ENCODE data around the gene SYNRG. TPM values are rescaled to one million over a fixed set of nuclear protein-coding genes. Genes with fewer than 3 reads are reported as not detected.

SYNRG gene
- total RNA-seq, 1 donor from 2014 or later, result 10.4 TPM

DNA sequence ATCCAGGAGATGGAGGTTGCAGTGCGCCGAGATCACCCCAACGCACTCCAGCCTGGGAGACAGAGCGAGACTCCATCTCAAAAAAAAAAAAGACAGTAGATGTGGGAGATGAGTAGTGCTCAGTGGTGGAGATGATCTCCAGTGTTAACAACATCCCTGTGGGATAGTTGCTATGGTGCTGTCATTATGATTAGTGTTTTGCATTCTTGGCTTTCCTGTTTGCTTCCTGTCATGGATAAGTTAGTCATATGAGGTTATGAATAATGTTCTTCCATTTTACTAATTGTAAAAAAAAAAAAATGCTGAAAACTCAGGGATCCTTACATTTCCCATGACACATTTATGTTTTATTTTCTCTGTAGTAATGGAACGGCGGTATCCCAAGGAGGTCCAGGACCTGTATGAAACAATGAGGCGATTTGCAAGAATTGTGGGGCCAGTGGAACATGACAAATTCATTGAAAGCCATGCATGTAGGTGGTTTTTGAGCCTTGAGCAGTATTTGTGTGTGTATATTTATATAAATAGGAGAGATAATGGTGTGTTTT, 144.1 kb downstream of the SYNRG start:
- TF ChIP-seq, protein P1, sequence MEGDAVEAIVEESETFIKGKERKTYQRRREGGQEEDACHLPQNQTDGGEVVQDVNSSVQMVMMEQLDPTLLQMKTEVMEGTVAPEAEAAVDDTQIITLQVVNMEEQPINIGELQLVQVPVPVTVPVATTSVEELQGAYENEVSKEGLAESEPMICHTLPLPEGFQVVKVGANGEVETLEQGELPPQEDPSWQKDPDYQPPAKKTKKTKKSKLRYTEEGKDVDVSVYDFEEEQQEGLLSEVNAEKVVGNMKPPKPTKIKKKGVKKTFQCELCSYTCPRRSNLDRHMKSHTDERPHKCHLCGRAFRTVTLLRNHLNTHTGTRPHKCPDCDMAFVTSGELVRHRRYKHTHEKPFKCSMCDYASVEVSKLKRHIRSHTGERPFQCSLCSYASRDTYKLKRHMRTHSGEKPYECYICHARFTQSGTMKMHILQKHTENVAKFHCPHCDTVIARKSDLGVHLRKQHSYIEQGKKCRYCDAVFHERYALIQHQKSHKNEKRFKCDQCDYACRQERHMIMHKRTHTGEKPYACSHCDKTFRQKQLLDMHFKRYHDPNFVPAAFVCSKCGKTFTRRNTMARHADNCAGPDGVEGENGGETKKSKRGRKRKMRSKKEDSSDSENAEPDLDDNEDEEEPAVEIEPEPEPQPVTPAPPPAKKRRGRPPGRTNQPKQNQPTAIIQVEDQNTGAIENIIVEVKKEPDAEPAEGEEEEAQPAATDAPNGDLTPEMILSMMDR (conservative IDR thresholded peaks at IDR 0.05; ENCODE audit: low read depth, low read length), result no peak
- DNase-seq (ENCODE audit: low read depth), result no peak
- no peak overlapping the region for H3K4me3 ChIP-seq (ENCODE audit: low read depth, low read length)

Other genes starting within 250 kb of the SYNRG start
- gene C17orf78, start 233.4 kb downstream of the SYNRG start, total RNA-seq, result not detected in 2 replicates
- 26.4 and 45.4 TPM in 2 replicates for gene ACACA, start 202.6 kb downstream of the SYNRG start, total RNA-seq
- gene TADA2A, start 202.5 kb downstream of the SYNRG start, total RNA-seq, result 10.4 and 14.0 TPM in 2 replicates
- gene DUSP14, start 119.5 kb downstream of the SYNRG start, total RNA-seq, result 29.2 and 87.7 TPM in 2 replicates
- 34.5 and 40.2 TPM in 2 replicates for gene DDX52, start 34.0 kb upstream of the SYNRG start, total RNA-seq
- gene HNF1B, start 135.6 kb upstream of the SYNRG start, total RNA-seq, result 21.9 and 29.8 TPM in 2 replicates